Keratinocyte (primary cell): ENCODE data around the gene MLLT1.

Source experiments
- EZH2 ChIP-seq: IDR thresholded peaks from one replicate; pipeline ENCODE4 v1.6.1; 2012; ENCODE audit warnings: inconsistent platforms, mild to moderate bottlenecking, low read length, moderate library complexity
- TF ChIP-seq, protein P1 (sequence below), 3 experiments: IDR thresholded peaks in 1 of 3; conservative IDR thresholded peaks in 1 of 3; optimal IDR thresholded peaks in 1 of 3; 2 replicates in 2 of 3; 3 replicates in 1 of 3; pipeline versions ENCODE3 to v1.5.1; 2011; ENCODE audit warnings: low read length in 3 of 3, mild to moderate bottlenecking in 3 of 3, moderate library complexity in 2 of 3, control low read depth in 1 of 3, inconsistent platforms in 1 of 3; ENCODE audit not compliant: insufficient read depth in 2 of 3; ENCODE audit errors: extremely low read depth in 1 of 3

- TF ChIP-seq, protein P1, sequence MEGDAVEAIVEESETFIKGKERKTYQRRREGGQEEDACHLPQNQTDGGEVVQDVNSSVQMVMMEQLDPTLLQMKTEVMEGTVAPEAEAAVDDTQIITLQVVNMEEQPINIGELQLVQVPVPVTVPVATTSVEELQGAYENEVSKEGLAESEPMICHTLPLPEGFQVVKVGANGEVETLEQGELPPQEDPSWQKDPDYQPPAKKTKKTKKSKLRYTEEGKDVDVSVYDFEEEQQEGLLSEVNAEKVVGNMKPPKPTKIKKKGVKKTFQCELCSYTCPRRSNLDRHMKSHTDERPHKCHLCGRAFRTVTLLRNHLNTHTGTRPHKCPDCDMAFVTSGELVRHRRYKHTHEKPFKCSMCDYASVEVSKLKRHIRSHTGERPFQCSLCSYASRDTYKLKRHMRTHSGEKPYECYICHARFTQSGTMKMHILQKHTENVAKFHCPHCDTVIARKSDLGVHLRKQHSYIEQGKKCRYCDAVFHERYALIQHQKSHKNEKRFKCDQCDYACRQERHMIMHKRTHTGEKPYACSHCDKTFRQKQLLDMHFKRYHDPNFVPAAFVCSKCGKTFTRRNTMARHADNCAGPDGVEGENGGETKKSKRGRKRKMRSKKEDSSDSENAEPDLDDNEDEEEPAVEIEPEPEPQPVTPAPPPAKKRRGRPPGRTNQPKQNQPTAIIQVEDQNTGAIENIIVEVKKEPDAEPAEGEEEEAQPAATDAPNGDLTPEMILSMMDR (optimal IDR thresholded peaks at IDR 0.05 in 1 of 3, IDR thresholded peaks at IDR 0.05 in 1 of 3, conservative IDR thresholded peaks at IDR 0.05 in 1 of 3; ENCODE audit: extremely low read depth in 1 of 3, insufficient read depth in 2 of 3, low read length in 3 of 3): no peak
- TF ChIP-seq EZH2: no peak
These were observed 40.4 kb downstream of the MLLT1 start for GRCh38 chr19:6239401-6239844.
